ENCODE data around the gene TMEM11.
A peak's percentile ranks its signal among the peaks of the same experiment; 100 is the strongest.

The TMEM11 gene

DNA sequence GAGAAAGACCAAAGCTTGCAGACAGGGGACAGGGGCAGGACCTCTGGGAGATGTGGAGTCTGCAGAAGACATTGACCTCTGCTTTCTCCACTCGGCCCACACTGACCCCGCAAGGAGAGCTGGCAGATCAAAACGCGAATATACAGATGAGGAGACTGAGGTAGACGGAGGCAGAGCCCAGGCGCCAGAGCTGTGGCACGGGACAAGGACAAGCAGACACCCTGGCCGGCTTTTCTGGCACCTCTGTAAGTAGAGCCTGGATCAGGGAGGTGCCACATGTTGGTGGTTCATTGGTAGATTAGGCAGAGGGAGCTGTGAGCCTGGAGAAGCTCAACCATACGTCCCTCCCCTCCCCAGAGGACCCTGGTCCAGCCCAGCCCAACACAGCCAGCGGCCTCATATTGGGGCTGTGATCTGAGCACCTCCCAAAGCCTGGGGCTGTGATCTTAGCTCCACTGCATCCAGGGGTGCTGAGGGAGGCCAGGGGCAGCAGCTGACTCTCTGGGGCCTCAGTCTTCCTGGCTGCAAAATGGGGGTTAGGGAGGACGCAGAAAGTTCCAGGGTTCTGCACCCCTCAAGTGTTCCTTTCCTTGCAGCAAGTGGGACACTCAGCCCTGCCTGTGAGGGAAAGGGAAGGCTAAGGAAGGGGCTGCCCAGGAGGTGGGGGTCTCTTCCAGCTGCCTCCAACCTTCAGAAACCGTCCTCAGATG lies 35.3 kb upstream of the TMEM11 start:
- Histone ChIP-seq H3K27ac (ENCODE audit: low read length) (no peak overlapping the region), H3K9ac (ENCODE audit: low read length) (no peak overlapping the region), H3K4me3 (ENCODE audit: low read length) (no peak overlapping the region), H3K9me3 (ENCODE audit: control insufficient read depth, low read depth, low read length) (no peaks in the 10 kb centered on the region), H3K27me3 (ENCODE audit: control insufficient read depth, insufficient read depth, low read length) (peaks cover 13% of the 10 kb centered on the region), H3K36me3 (ENCODE audit: control insufficient read depth, low read depth, low read length) (no peaks in the 10 kb centered on the region), H3K4me1 (ENCODE audit: control insufficient read depth, low read depth, low read length) (no peaks in the 10 kb centered on the region)

DNA sequence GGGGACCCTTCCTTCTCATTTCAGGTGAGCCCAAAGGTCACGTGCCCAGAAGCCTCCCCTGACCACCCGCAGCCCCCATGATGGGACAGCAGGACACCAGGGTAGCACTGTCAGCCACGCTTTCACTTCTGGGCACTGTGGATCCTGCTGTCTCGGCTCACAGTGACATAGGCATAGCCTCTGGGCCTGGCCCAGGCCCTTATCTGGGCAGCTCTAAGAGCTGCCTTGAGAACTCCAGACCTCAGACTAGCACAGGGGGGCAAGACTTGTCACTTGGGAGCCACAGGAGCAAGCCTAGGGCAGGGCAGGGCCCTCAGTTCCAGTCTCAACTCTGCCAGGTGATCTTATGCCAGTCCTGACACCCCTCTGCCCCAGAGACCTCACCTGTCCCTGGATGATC lies 34.5 kb upstream of the TMEM11 start:
- H3K27ac ChIP-seq (ENCODE audit: low read length): no peak overlapping the region

DNA sequence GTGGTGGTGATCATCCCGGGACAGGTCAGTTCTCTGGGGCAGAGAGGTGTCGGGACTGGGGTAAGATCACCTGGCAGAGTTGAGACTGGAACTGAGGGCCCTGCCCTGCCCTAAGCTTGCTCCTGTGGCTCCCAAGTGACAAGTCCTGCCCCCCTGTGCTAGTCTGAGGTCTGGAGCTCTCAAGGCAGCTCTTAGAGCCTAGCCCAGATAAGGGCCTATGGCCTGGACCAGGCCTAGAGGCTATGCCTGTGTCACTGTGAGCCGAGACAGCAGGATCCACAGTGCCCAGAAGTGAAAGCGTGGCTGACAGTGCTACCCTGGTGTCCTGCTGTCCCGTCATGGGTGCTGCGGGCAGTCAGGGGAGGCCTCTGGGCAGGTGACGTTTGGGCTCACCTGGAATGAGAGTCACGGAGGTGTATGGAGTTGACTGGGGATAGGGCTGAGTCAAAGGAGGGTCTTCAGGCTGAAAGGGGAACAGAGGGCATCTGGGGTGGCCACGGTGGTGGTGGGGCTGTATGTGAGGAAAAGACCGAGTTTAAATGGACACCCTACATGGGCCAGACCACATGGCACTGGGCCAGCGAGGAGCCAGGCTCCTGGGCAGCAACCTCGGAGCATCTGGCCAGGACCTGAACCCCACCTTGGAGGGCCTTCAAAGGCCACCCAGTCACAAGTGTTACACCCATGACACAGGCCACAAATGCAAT lies 33.7 kb upstream of the TMEM11 start:
- H3K4me1 ChIP-seq (ENCODE audit: control insufficient read depth, low read depth, low read length): no peaks in the 10 kb centered on the region
- no peak overlapping the region for H3K27ac ChIP-seq (ENCODE audit: low read length)
- no peak overlapping the region for H3K9ac ChIP-seq (ENCODE audit: low read length)
- H3K9me3 ChIP-seq (ENCODE audit: control insufficient read depth, low read depth, low read length): no peaks in the 10 kb centered on the region
- no peak overlapping the region for H3K4me3 ChIP-seq (ENCODE audit: low read length)
- no peaks in the 10 kb centered on the region for H3K36me3 ChIP-seq (ENCODE audit: control insufficient read depth, low read depth, low read length)
- H3K27me3 ChIP-seq (ENCODE audit: control insufficient read depth, insufficient read depth, low read length): peaks cover 7% of the 10 kb centered on the region

More for the DNA sequence above, 34.5 kb upstream of the TMEM11 start:
- Histone ChIP-seq H3K9ac (ENCODE audit: low read length) (no peak overlapping the region), H3K9me3 (ENCODE audit: control insufficient read depth, low read depth, low read length) (no peaks in the 10 kb centered on the region), H3K36me3 (ENCODE audit: control insufficient read depth, low read depth, low read length) (no peaks in the 10 kb centered on the region), H3K4me1 (ENCODE audit: control insufficient read depth, low read depth, low read length) (no peaks in the 10 kb centered on the region), H3K4me3 (ENCODE audit: low read length) (no peak overlapping the region), H3K27me3 (ENCODE audit: control insufficient read depth, insufficient read depth, low read length) (peaks cover 7% of the 10 kb centered on the region)

DNA sequence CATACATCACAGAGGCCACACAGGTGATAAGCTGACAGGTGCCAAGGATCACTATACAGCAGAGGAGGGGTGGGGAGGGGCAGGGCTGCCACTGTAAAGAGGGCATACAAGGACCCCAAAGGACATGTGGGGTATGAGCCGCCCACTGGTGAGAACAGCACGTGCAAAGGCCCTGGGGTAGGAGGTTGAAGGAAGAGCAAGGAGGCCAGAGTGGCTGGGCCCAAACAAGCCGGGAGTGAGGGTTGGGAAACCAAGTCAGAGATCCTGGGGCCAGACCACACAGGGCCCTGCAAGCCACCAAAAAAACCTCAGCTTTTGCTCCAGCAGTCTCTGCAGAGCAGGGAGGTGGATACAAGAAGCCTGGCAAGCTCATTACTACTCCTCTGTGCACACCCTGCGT lies 32.7 kb upstream of the TMEM11 start:
- Histone ChIP-seq H3K9ac (ENCODE audit: low read length) (no peak overlapping the region), H3K4me1 (ENCODE audit: control insufficient read depth, low read depth, low read length) (no peaks in the 10 kb centered on the region), H3K4me3 (ENCODE audit: low read length) (no peak overlapping the region), H3K36me3 (ENCODE audit: control insufficient read depth, low read depth, low read length) (no peaks in the 10 kb centered on the region), H3K27me3 (ENCODE audit: control insufficient read depth, insufficient read depth, low read length) (no peaks in the 10 kb centered on the region), H3K9me3 (ENCODE audit: control insufficient read depth, low read depth, low read length) (no peaks in the 10 kb centered on the region), H3K27ac (ENCODE audit: low read length) (no peak overlapping the region)

DNA sequence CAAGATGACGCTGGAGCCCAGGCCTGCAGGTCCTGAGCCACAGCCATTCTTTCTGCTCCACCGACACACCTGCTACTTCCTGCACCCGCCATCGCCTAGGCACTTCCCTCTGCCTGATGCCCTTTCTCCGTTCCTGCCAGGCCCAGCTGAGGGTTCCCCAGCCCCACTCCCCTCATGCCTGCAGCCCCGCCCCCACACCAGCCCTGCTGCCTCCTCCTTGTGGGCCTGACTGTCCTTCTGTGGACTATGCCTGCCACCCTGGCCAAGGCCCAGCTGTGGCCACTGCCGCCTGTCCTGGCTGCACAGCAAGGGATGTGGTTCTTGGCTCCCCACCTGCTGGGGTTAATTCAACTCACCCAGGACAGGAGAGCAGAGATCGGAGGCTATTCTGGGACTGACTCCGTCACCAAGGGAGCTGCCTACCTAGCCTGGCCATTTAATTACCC lies 31.7 kb upstream of the TMEM11 start:
- Histone ChIP-seq H3K4me1 (ENCODE audit: control insufficient read depth, low read depth, low read length) (no peaks in the 10 kb centered on the region), H3K36me3 (ENCODE audit: control insufficient read depth, low read depth, low read length) (no peaks in the 10 kb centered on the region), H3K27me3 (ENCODE audit: control insufficient read depth, insufficient read depth, low read length) (no peaks in the 10 kb centered on the region), H3K27ac (ENCODE audit: low read length) (no peak overlapping the region), H3K9ac (ENCODE audit: low read length) (no peak overlapping the region), H3K4me3 (ENCODE audit: low read length) (no peak overlapping the region), H3K9me3 (ENCODE audit: control insufficient read depth, low read depth, low read length) (no peaks in the 10 kb centered on the region)

DNA sequence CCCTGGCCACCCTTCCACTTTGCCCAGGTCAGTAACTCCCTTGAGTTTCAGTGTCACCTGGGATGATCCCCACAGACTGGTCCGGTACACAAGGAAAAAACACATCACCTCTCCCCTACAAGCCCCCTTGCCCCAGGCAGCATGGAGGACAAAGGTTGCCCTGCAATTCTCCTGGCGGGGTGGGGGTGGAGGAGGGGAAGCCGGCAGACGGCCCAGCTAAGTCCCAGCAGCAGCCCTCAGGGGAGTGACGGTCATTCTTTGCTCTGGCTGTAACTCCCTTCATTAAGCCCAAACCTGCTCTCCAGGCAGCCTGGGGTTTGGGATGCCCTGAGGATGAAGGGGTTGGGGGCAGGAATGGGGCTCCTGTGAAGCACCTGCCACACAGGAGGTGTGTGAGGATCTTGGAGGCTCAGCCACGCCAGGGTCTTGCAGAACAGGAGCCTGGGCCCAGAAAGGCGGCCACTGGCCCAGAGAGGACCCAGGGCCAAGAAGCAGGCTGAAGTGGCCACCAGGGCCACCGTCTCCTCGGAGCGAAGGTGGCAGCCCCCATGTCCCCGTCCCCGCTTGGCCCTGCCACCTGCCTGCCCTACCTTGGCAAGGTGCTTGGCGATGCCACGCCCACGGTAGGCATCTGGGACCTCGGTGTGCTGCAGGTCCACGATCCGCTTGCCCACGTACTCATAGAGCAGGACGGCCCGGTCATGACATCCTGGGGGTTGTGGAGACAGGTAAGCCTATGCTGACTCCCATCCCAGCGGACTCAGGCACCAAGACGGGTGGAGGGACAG lies 29.7 kb upstream of the TMEM11 start:
- Histone ChIP-seq H3K4me1 (ENCODE audit: control insufficient read depth, low read depth, low read length) (peaks cover 9% of the 10 kb centered on the region), H3K9ac (ENCODE audit: low read length) (no peak overlapping the region), H3K27ac (ENCODE audit: low read length) (no peak overlapping the region), H3K27me3 (ENCODE audit: control insufficient read depth, insufficient read depth, low read length) (no peaks in the 10 kb centered on the region), H3K4me3 (ENCODE audit: low read length) (no peak overlapping the region), H3K9me3 (ENCODE audit: control insufficient read depth, low read depth, low read length) (no peaks in the 10 kb centered on the region), H3K36me3 (ENCODE audit: control insufficient read depth, low read depth, low read length) (no peaks in the 10 kb centered on the region)

DNA sequence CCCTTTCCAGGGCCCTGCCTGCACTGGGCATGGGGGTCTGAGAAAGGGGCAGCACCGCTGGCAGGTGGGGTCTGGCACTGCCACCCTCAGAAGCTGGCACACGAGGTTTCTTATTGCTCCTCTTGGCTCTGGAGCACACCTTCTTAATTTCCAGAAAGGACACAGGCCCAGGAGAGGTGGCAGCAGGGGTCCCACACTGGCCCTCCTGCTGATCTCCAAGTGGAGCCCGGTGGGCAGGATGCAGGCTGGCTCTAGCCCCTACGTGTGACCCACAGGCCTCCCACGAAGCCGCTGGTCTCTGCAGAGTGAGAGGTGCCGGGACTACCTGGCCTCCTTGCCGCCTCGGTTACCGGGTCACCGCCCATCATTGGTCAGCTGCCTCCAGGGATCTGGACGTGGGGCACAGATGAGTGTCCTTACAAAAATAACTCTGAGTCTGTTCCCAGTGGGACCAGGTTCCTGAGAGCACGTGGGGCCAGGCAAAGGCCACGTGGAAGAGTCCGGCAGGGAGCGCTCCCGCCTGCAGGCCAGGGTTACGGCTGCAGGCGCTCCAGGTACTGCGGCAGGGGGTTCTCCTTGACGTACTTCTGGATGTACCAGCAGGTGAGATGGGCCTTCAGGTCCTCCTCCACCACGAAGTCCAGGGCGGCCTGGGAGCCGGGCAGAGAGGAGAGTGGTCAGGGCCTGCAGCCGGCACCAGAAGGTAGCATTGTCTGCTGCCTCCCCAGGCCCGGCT lies 29.0 kb upstream of the TMEM11 start:
- no peak overlapping the region for H3K27ac ChIP-seq (ENCODE audit: low read length)

DNA sequence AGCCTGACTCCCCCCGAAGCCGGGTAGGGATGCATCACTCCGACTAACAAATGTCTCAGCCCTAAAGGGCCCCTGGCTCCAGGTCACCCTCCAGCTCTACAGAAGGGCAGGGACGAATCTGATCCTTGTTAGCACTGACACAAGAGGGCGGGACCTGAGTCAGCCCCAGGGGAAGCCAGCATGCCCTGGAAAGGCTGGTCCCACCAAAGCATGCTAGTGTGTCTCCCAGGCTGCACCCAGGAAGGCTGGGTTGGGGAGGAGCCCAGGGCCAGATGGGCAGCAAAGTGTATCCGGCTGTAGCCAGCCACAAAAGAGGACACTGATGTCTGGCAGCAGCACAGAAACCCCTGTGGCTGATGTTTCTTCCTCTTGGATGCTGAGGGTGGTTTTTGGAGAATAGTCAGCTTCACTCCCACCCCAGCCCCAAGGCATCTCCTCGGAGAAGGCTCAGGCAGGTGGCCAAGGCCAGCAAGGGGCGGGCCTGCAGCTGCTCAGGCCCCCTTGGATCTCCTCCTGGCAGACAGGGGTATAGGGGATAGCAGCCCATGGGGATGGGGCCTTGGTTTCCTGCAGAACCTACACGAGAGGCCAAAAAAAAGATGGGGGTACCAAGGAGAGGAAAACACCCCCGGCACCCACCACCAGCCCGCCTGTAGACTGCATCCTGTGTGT lies 28.2 kb upstream of the TMEM11 start:
- no peak overlapping the region for H3K4me3 ChIP-seq (ENCODE audit: low read length)
- H3K9ac ChIP-seq (ENCODE audit: low read length): no peak overlapping the region
- H3K9me3 ChIP-seq (ENCODE audit: control insufficient read depth, low read depth, low read length): no peaks in the 10 kb centered on the region
- no peaks in the 10 kb centered on the region for H3K27me3 ChIP-seq (ENCODE audit: control insufficient read depth, insufficient read depth, low read length)
- H3K4me1 ChIP-seq (ENCODE audit: control insufficient read depth, low read depth, low read length): peaks cover 9% of the 10 kb centered on the region
- no peaks in the 10 kb centered on the region for H3K36me3 ChIP-seq (ENCODE audit: control insufficient read depth, low read depth, low read length)
- no peak overlapping the region for H3K27ac ChIP-seq (ENCODE audit: low read length)

More for the DNA sequence above, 29.0 kb upstream of the TMEM11 start:
- Histone ChIP-seq H3K36me3 (ENCODE audit: control insufficient read depth, low read depth, low read length) (no peaks in the 10 kb centered on the region), H3K4me1 (ENCODE audit: control insufficient read depth, low read depth, low read length) (peaks cover 9% of the 10 kb centered on the region), H3K4me3 (ENCODE audit: low read length) (no peak overlapping the region), H3K9me3 (ENCODE audit: control insufficient read depth, low read depth, low read length) (no peaks in the 10 kb centered on the region), H3K9ac (ENCODE audit: low read length) (no peak overlapping the region), H3K27me3 (ENCODE audit: control insufficient read depth, insufficient read depth, low read length) (no peaks in the 10 kb centered on the region)

DNA sequence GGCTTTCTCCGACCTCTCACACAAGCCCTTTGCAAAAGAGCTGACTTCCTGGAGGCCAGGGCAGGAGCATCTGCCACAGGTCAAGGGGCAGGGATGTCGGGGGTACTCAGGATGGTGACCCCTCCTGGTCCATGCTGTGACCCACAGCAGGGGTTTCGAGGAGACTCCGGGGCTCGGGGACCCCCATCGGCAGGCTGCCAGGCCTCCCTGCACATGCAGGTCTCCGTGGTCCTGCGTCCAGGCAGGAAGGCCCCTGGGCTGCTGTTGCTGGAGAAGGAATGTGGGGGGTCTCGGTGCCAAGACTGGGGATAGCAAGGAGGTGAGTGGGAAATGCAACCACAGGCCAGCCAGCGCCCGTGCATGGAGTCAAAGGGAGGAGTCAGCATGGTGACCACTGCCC lies 27.6 kb upstream of the TMEM11 start:
- Histone ChIP-seq H3K27me3 (ENCODE audit: control insufficient read depth, insufficient read depth, low read length) (no peaks in the 10 kb centered on the region), H3K36me3 (ENCODE audit: control insufficient read depth, low read depth, low read length) (no peaks in the 10 kb centered on the region), H3K4me1 (ENCODE audit: control insufficient read depth, low read depth, low read length) (peaks cover 9% of the 10 kb centered on the region), H3K9ac (ENCODE audit: low read length) (no peak overlapping the region), H3K4me3 (ENCODE audit: low read length) (no peak overlapping the region), H3K27ac (ENCODE audit: low read length) (no peak overlapping the region), H3K9me3 (ENCODE audit: control insufficient read depth, low read depth, low read length) (no peaks in the 10 kb centered on the region)

DNA sequence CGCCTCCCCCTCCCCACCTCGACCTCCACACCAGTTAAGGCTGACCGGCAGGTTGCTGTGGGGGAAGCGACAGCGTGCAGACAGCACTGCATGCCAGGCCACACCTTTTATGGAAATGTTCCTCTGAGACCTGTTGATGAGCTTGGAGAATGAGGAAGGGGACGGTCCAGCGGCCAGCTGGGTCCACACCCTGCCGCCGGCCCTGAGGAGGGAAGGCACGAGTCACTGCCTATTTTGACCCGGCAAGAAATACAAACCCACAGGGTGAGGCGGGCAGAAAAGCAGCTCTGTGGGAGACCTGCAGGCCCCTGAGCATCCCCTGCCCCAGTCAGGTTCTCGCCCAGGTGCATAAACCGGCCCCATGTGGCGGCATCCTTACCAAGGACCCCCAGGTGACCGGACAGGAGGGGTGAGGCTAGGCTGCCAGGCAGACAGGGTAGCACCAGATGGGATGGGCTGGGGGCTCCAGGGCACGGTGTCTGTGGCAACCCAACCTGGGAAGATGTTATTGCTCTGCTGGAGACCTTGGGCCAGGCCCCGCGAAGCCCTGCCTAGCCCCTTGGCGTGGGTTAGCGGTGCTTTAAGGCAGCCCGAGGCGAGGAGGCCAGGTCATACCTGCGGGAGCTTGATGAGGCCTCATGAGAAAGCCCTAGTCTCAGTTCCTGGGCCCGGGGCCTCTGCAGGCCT lies 26.6 kb upstream of the TMEM11 start:
- no peak overlapping the region for H3K9ac ChIP-seq (ENCODE audit: low read length)
- H3K4me1 ChIP-seq (ENCODE audit: control insufficient read depth, low read depth, low read length): peaks cover 9% of the 10 kb centered on the region
- no peak overlapping the region for H3K27ac ChIP-seq (ENCODE audit: low read length)
- no peaks in the 10 kb centered on the region for H3K9me3 ChIP-seq (ENCODE audit: control insufficient read depth, low read depth, low read length)
- peak overlapping the region; percentile 14 for H3K4me3 ChIP-seq (ENCODE audit: low read length)
- H3K36me3 ChIP-seq (ENCODE audit: control insufficient read depth, low read depth, low read length): no peaks in the 10 kb centered on the region
- H3K27me3 ChIP-seq (ENCODE audit: control insufficient read depth, insufficient read depth, low read length): no peaks in the 10 kb centered on the region

Measured in iPS-18a (cell line).